Neuronal stem cell (in vitro differentiated cells): ENCODE measurements around the gene BLOC1S5.
A peak's percentile ranks its signal among the peaks of the same experiment; 100 is the strongest.

Source experiments
- DNase-seq: peaks from one replicate; pipeline ENCODE4 v3.0.0-alpha.2; 2013; ENCODE audit warnings: low spot score
- H2AFZ ChIP-seq: one replicate; pipeline ENCODE4 v1.6.1; 2013; ENCODE audit warnings: mild to moderate bottlenecking, low read length, inconsistent platforms
- H2AK5ac ChIP-seq: 2 replicates; pipeline ENCODE4 v1.6.1; 2013; ENCODE audit warnings: low read depth, mild to moderate bottlenecking, inconsistent platforms, low read length, moderate library complexity, mixed read lengths
- H2BK120ac ChIP-seq: 2 replicates; pipeline ENCODE4 v1.6.1; 2013; ENCODE audit warnings: low read depth, mild to moderate bottlenecking, inconsistent platforms, low read length, moderate library complexity, mixed read lengths
- H2BK12ac ChIP-seq: one replicate; pipeline ENCODE4 v1.6.1; 2013; ENCODE audit warnings: low read length, inconsistent platforms
- H2BK15ac ChIP-seq: 2 replicates; pipeline ENCODE4 v1.6.1; 2013; ENCODE audit warnings: mild to moderate bottlenecking, low read length, inconsistent platforms, mixed read lengths
- H2BK5ac ChIP-seq: one replicate; pipeline ENCODE4 v1.6.1; 2013; ENCODE audit warnings: inconsistent platforms, mild to moderate bottlenecking, low read length, moderate library complexity
- H3K14ac ChIP-seq: one replicate; pipeline ENCODE4 v1.6.1; 2013; ENCODE audit warnings: low read length, inconsistent platforms
- H3K18ac ChIP-seq: 2 replicates; pipeline ENCODE4 v1.6.1; 2013; ENCODE audit warnings: low read length, inconsistent platforms
- H3K23ac ChIP-seq: 2 replicates; pipeline ENCODE4 v1.6.1; 2013; ENCODE audit warnings: low read depth, mild to moderate bottlenecking, mixed read lengths, low read length, inconsistent platforms; ENCODE audit not compliant: poor library complexity
- H3K27ac ChIP-seq: replicated peaks from 3 replicates; pipeline ENCODE4 v1.5.1; 2013; ENCODE audit warnings: low read length, inconsistent platforms
- H3K27me3 ChIP-seq, 3 experiments: 2 replicates each; pipeline ENCODE4 v1.6.1; 2013; ENCODE audit warnings: low read length in 3 of 3, mild to moderate bottlenecking in 2 of 3, inconsistent platforms in 1 of 3, low read depth in 1 of 3, mixed read lengths in 1 of 3, moderate library complexity in 1 of 3; ENCODE audit not compliant: control insufficient read depth in 3 of 3, insufficient read depth in 3 of 3
- H3K36me3 ChIP-seq, 2 donors: replicated peaks in 1 of 2; 2 replicates each; pipeline ENCODE4 v1.6.1; 2013; ENCODE audit warnings: low read length in 2 of 2; ENCODE audit not compliant: control insufficient read depth in 2 of 2, insufficient read depth in 2 of 2
- H3K4ac ChIP-seq: 2 replicates; pipeline ENCODE4 v1.6.1; 2013; ENCODE audit warnings: inconsistent platforms, mild to moderate bottlenecking, low read length, moderate library complexity
- H3K4me1 ChIP-seq, 2 donors: 1 replicate in 1 of 2; 2 replicates in 1 of 2; pipeline ENCODE4 v1.6.1; 2013; ENCODE audit warnings: low read length in 2 of 2, low read depth in 1 of 2; ENCODE audit not compliant: control insufficient read depth in 2 of 2, insufficient read depth in 1 of 2
- H3K4me2 ChIP-seq: one replicate; pipeline ENCODE4 v1.6.1; 2013; ENCODE audit warnings: mild to moderate bottlenecking, low read length, inconsistent platforms; ENCODE audit not compliant: insufficient read depth, poor library complexity, severe bottlenecking
- H3K4me3 ChIP-seq, 2 donors: 2 replicates each; pipeline ENCODE4 v1.5.1; 2013; ENCODE audit warnings: low read length in 2 of 2, mild to moderate bottlenecking in 2 of 2, inconsistent platforms in 1 of 2, moderate library complexity in 1 of 2
- H3K79me1 ChIP-seq: one replicate; pipeline ENCODE4 v1.6.1; 2013; ENCODE audit warnings: low read depth, mild to moderate bottlenecking, inconsistent platforms, low read length, moderate library complexity
- H3K9ac ChIP-seq: one replicate; pipeline ENCODE4 v1.6.1; 2013; ENCODE audit warnings: mild to moderate bottlenecking, low read depth, low read length, inconsistent platforms; ENCODE audit not compliant: poor library complexity
- H3K9me3 ChIP-seq, 2 donors: replicated peaks in 1 of 2; 2 replicates each; pipeline versions ENCODE3 to v1.6.1; 2013; ENCODE audit warnings: low read length in 2 of 2, mild to moderate bottlenecking in 2 of 2, inconsistent platforms in 1 of 2, low read depth in 1 of 2, mixed read lengths in 1 of 2, moderate library complexity in 1 of 2; ENCODE audit not compliant: control insufficient read depth in 2 of 2, insufficient read depth in 1 of 2
- H4K8ac ChIP-seq: one replicate; pipeline ENCODE4 v1.6.1; 2013; ENCODE audit warnings: low read depth, mild to moderate bottlenecking, inconsistent platforms, low read length, moderate library complexity
- H4K91ac ChIP-seq: one replicate; pipeline ENCODE4 v1.6.1; 2013; ENCODE audit warnings: low read length, low read depth, mild to moderate bottlenecking, inconsistent platforms; ENCODE audit not compliant: poor library complexity
- WGBS, 2 donors: extraction: QIAGEN DNeasy Blood & Tissue Kit; methylation state at CpG; one replicate each; pipeline ENCODE4 v1.1.7; 2013; ENCODE audit warnings: missing lambda C conversion rate in 2 of 2, mixed read lengths in 1 of 2; ENCODE audit not compliant: insufficient read length in 2 of 2, insufficient replicate concordance in 1 of 2; ENCODE audit errors: extremely low coverage in 2 of 2; 5-methylcytosine and 5-hydroxymethylcytosine counted together

The BLOC1S5 gene

DNA sequence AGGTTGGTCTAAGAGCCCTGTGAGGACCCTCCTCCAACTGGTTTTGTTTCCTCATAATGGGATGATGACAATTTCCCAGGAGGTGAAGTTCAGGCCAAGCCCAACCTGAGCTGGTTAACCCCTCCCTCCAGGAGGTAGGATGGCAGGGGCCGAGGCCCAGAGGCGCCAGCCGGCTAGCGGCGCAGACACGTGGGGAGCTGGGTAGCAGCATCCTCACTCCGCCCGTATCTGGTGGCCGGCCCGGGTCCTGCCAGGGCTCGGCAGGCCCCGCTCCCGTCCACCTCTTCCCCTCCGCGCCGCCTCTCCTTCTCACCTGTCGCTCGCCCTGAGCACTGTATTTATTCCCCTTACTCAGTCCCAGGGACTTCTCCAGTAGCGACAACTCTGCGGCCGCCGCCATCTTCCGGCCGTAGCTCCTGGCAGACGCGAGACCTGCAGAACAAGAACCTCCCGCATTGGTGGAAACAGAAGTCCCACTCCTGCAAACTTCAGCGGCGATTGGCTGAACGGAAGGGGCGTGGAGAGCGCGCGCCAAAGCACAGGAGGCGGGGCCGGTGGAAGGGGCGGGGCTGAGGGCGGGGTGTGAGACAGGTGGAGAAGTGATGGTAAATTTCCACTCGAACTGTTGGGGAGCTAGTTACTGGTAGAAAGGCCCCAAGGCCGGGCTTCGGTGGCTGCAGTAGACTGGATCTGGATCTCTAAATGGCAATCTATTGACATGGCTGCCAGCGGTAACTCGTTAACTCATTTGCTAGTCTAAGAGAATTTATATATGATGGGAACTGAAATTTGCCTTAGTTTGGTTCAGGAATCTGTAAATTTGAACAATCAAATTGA, 38.2 kb upstream of the BLOC1S5 start, which contains the start of gene EEF1E1:
Gene EEF1E1 (minus strand): TSS at position 427 of the 837 bp plus-strand sequence. CDS start 27 bp downstream, at position 400.
- H3K27ac ChIP-seq = peak within 1 kb of the TSS; percentile 35

GRCh38 chr6:8100159-8100854, 36.1 kb upstream of the BLOC1S5 start:
- no CpG with 5 or more reads among the region's 8 CpGs for WGBS, 2 donors
- no peak overlapping the region for H4K8ac ChIP-seq
- no peak overlapping the region for H3K9ac ChIP-seq
- H3K18ac ChIP-seq = no peak overlapping the region
- peaks cover 0 to 3% of the 10 kb centered on the region in 2 donors for H3K4me1 ChIP-seq
- H2AK5ac ChIP-seq = no peak overlapping the region
- no peaks in the 10 kb centered on the region for H3K27me3 ChIP-seq
- no peak overlapping the region for H3K4me2 ChIP-seq
- H3K79me1 ChIP-seq = peaks cover 5% of the 10 kb centered on the region
- H3K4me3 ChIP-seq = no peak overlapping the region
- H2AFZ ChIP-seq = no peak overlapping the region
- no peak overlapping the region for H3K23ac ChIP-seq
- H3K9me3 ChIP-seq = no peaks in the 10 kb centered on the region
- DNase-seq = no peak
- H2BK12ac ChIP-seq = no peak overlapping the region
- H2BK5ac ChIP-seq = no peak overlapping the region
- no peak overlapping the region for H4K91ac ChIP-seq
- H3K36me3 ChIP-seq = peaks cover 11 to 50% of the 10 kb centered on the region in 2 donors
- H3K4ac ChIP-seq = no peak overlapping the region
- no peak overlapping the region for H3K27ac ChIP-seq
- no peak overlapping the region for H3K14ac ChIP-seq
- H2BK15ac ChIP-seq = no peak overlapping the region
- H2BK120ac ChIP-seq = no peak overlapping the region

More for the DNA sequence above, 38.2 kb upstream of the BLOC1S5 start, which contains the start of gene EEF1E1:
- Histone ChIP-seq H2BK120ac (no peak within 1 kb of the TSS), H2BK5ac (no peak within 1 kb of the TSS), H2BK12ac (no peak within 1 kb of the TSS), H3K23ac (peak within 1 kb of the TSS; percentile 75), H4K8ac (no peak within 1 kb of the TSS), H3K4me2 (peak within 1 kb of the TSS; percentile 63), H3K79me1 (peaks cover 5% of the 10 kb centered on the region), H3K9ac (peak within 1 kb of the TSS; percentile 83), H3K36me3 (peaks cover 0 to 29% of the 10 kb centered on the region in 2 donors), H2AFZ (peak within 1 kb of the TSS; percentile 94), H4K91ac (no peak within 1 kb of the TSS), H3K27me3 (no peaks in the 10 kb centered on the region), H3K18ac (peak within 1 kb of the TSS; percentile 81), H3K9me3 (no peaks in the 10 kb centered on the region), H3K4me3 (peak within 1 kb of the TSS; percentile 81 to 98), H2AK5ac (no peak within 1 kb of the TSS), H3K14ac (no peak within 1 kb of the TSS), H3K4me1 (peaks cover 0 to 3% of the 10 kb centered on the region in 2 donors), H3K4ac (no peak within 1 kb of the TSS), H2BK15ac (no peak within 1 kb of the TSS)
- DNase-seq = peak; percentile 90
- no CpG with 5 or more reads among the region's 43 CpGs for WGBS, 2 donors

DNA sequence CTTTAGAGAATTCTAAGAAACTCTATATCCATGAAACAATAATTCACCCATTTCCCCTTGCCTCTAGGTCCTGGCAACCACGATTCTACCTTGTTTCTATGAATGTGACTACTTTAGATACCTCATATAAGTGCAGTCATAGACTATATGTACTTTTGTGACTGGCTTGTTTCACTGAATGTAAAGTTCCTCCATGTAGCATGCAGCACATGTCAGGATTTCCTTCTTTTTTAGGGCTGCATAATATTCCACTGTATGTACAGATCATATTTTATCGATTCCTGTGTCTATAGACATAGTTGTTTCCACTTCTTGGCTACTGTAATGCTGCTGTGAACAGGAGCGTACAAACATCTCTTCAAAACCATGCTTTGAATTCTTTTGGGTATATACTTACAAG, 26.5 kb upstream of the BLOC1S5 start:
- H3K18ac ChIP-seq = no peak overlapping the region
- no peak overlapping the region for H2AK5ac ChIP-seq
- H2BK120ac ChIP-seq = no peak overlapping the region
- no peak overlapping the region for H3K27ac ChIP-seq
- no peak overlapping the region for H2AFZ ChIP-seq
- no peak overlapping the region for H3K4ac ChIP-seq
- H3K23ac ChIP-seq = no peak overlapping the region
- peaks cover 30 to 94% of the 10 kb centered on the region in 2 donors for H3K36me3 ChIP-seq
- no peak overlapping the region for H3K14ac ChIP-seq
- H3K9me3 ChIP-seq = peaks cover 6 to 17% of the 10 kb centered on the region in 2 donors
- H2BK12ac ChIP-seq = no peak overlapping the region
- DNase-seq = no peak
- H3K4me3 ChIP-seq = no peak overlapping the region
- no peak overlapping the region for H2BK5ac ChIP-seq
- no CpG with 5 or more reads among the region's 3 CpGs for WGBS, 2 donors
- H3K9ac ChIP-seq = no peak overlapping the region
- H4K8ac ChIP-seq = no peak overlapping the region
- H2BK15ac ChIP-seq = no peak overlapping the region
- no peaks in the 10 kb centered on the region for H3K79me1 ChIP-seq
- H3K4me2 ChIP-seq = no peak overlapping the region
- H3K27me3 ChIP-seq = no peaks in the 10 kb centered on the region
- no peak overlapping the region for H4K91ac ChIP-seq
- H3K4me1 ChIP-seq = no peaks in the 10 kb centered on the region

- H3K27me3 ChIP-seq = no peaks in the 10 kb centered on the region
- H2BK5ac ChIP-seq = no peak overlapping the region
- no peak overlapping the region for H2AK5ac ChIP-seq
- no peaks in the 10 kb centered on the region for H3K4me1 ChIP-seq
- H3K9me3 ChIP-seq = peaks cover 6 to 17% of the 10 kb centered on the region in 2 donors
- H3K23ac ChIP-seq = no peak overlapping the region
- H2BK12ac ChIP-seq = no peak overlapping the region
- H3K18ac ChIP-seq = no peak overlapping the region
- H3K14ac ChIP-seq = no peak overlapping the region
- H3K9ac ChIP-seq = no peak overlapping the region
- H2AFZ ChIP-seq = no peak overlapping the region
- H4K8ac ChIP-seq = no peak overlapping the region
- WGBS, 2 donors = no CpG with 5 or more reads among the region's 2 CpGs
- H3K4me2 ChIP-seq = no peak overlapping the region
- H3K36me3 ChIP-seq = peaks cover 24 to 94% of the 10 kb centered on the region in 2 donors
- no peak overlapping the region for H3K4me3 ChIP-seq
- no peak overlapping the region for H3K27ac ChIP-seq
- H4K91ac ChIP-seq = no peak overlapping the region
- H2BK15ac ChIP-seq = no peak overlapping the region
- no peak overlapping the region for H2BK120ac ChIP-seq
- H3K79me1 ChIP-seq = no peaks in the 10 kb centered on the region
- H3K4ac ChIP-seq = no peak overlapping the region
- DNase-seq = no peak
Observed at GRCh38 chr6:8088886-8089285, 24.7 kb upstream of the BLOC1S5 start.
